Astrocyte of the spinal cord (primary cell): Measurements from ENCODE around the gene ARID2.

Experiments used
- DNase-seq: peaks from one replicate; pipeline ENCODE4 v3.0.0; 2011; ENCODE audit warnings: low read depth, low spot score
- H3K4me3 ChIP-seq: 2 replicates; pipeline ENCODE4 v1.5.1; 2011; ENCODE audit warnings: low read depth, mild to moderate bottlenecking, low read length, moderate library complexity
- CTCF ChIP-seq: IDR thresholded peaks from 2 replicates; pipeline ENCODE4 v1.5.1; 2012; ENCODE audit warnings: low read depth, mild to moderate bottlenecking, low read length, inconsistent platforms
- in situ Hi-C: cut with HindIII; loops from 2 replicates; pipeline ENCODE4 v1.10.0; 2017; ENCODE audit warnings: low sequenced_read_pairs

The ARID2 gene

GRCh38 chr12:45914090-45914489 lies 184.6 kb downstream of the ARID2 start:
- no peak overlapping the region for H3K4me3 ChIP-seq
- TF ChIP-seq CTCF, result no peak
- DNase-seq, result peak; percentile 76
- in situ Hi-C loops, result no loop called here

GRCh38 chr12:45915405-45915804 lies 185.9 kb downstream of the ARID2 start:
- no peak for TF ChIP-seq CTCF
- no peak overlapping the region for H3K4me3 ChIP-seq
- DNase-seq, result no peak
- in situ Hi-C loops, result no loop called here

- TF ChIP-seq CTCF, result no peak
- no peak overlapping the region for H3K4me3 ChIP-seq
- no peak for DNase-seq
- in situ Hi-C loops, result no loop called here
Measured at GRCh38 chr12:45918818-45919217, 189.3 kb downstream of the ARID2 start.

GRCh38 chr12:45928309-45928708 lies 198.8 kb downstream of the ARID2 start:
- in situ Hi-C loops, result no loop called here
- no peak for DNase-seq
- no peak overlapping the region for H3K4me3 ChIP-seq
- TF ChIP-seq CTCF, result no peak

GRCh38 chr12:45930369-45930768 lies 200.9 kb downstream of the ARID2 start:
- no peak overlapping the region for H3K4me3 ChIP-seq
- in situ Hi-C loops, result no loop called here
- DNase-seq, result no peak
- TF ChIP-seq CTCF, result no peak

- in situ Hi-C loops, result no loop called here
Measured at GRCh38 chr12:45933504-45933903, 204.0 kb downstream of the ARID2 start.

More at GRCh38 chr12:45933504-45933903, 204.0 kb downstream of the ARID2 start:
- no peak for TF ChIP-seq CTCF
- H3K4me3 ChIP-seq, result no peak overlapping the region
- DNase-seq, result no peak
